ENCODE measurements around the gene DOCK8. TPM values are rescaled to one million over a fixed set of nuclear protein-coding genes. Genes with fewer than 3 reads are reported as not detected.
"Not testable (repeated sequence)": the region's sequence is repeated elsewhere in the genome, so short reads cannot be mapped to it uniquely, and the experiment has no call there.

The DOCK8 gene
- total RNA-seq, 1 donor from 2014 or later = 8.7 TPM

- no peak for DNase-seq (ENCODE audit: low spot score)
Measured at GRCh38 chr9:224582-225520, 10.2 kb downstream of the DOCK8 start.

- DNase-seq (ENCODE audit: low spot score) = no peak
Measured at GRCh38 chr9:227860-228259, 13.2 kb downstream of the DOCK8 start.

- no peak for DNase-seq (ENCODE audit: low spot score)
Measured at GRCh38 chr9:228929-229695, 14.4 kb downstream of the DOCK8 start.

DNA sequence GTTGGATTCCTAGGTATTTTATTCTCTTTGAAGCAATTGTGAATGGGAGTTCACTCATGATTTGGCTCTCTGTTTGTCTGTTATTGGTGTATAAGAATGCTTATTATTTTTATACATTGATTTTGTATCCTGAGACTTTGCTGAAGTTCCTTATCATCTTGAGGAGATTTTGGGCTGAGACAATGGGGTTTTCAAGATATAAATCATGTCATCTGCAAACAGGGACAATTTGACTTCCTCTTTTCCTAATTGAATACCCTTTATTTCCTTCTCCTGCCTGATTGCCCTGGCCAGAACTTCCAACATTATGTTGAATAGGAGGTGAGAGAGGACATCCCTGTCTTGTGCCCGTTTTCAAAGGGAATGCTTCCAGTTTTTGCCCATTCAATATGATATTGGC, 17.0 kb downstream of the DOCK8 start:
- not testable (repeated sequence) for DNase-seq (ENCODE audit: low spot score)

DNA sequence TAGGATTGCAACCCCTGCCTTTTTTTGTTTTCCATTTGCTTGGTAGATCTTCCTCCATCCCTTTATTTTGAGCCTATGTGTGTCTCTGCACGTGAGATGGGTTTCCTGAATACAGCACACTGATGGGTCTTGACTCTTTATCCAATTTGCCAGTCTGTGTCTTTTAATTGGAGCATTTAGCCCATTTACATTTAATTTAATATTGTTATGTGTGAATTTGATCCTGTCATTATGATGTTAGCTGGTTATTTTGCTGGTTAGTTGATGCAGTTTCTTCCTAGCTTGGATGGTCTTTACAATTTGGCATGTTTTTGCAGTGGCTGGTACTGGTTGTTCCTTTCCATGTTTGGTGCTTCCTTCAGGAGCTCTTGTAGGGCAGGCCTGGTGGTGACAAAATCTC, 19.0 kb downstream of the DOCK8 start:
- DNase-seq (ENCODE audit: low spot score) = not testable (repeated sequence)

DNA sequence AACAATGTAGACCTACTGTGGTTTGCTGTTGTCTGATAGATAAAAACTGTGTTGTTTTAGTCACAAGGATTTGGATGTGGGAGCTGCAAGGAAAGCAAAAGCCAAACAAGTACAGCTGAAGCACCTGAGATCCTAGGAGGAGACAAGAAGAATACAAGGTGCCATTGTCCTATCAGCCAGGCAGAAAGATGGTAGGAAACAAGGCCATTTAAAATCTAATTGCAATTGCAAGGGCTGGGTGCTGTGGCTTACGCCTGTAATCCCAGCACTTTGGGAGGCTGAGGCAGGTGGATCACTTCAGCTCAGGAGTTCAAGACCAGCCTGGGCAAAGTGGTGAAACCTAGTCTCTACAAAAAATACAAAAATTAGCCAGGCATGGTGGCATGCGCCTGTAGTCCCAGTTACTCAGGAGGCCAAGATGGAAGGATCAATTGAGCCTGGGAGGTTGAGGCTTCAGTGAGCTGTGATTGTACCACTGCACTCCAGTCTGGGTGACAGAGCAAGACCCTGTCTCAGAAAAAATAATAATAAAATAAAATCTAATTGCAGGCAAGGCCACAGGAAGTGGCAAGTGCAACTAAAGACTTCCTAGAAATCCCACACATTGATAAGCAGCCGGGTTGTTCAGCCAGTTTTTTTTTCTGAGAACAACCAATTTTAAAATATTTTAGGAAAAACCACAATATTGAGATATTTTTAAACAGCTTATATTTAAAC, 22.6 kb downstream of the DOCK8 start:
- no peak for DNase-seq (ENCODE audit: low spot score)

DNA sequence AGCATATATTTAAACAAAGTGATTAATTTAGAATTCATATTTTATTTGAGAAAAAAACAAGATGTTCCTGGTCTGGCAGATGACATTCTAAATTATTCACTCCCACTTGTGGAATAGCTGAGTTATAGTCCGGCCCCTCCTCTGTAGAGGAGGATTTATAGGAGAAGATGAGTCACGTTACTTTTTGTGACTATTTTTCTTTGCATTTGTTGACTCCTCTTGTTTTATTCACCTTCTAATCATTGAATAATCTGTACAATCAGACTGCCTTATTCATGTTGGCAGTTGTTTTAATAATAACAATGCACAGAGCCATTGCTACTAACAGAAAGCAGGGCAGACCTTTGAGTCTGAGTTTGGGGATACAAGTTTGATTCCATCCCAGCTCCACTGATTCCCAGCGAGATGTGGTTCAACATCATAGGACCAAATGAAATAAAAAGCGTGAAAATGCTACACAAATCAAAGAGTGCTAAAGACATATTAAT, 23.2 kb downstream of the DOCK8 start:
- DNase-seq (ENCODE audit: low spot score) = no peak

DNA sequence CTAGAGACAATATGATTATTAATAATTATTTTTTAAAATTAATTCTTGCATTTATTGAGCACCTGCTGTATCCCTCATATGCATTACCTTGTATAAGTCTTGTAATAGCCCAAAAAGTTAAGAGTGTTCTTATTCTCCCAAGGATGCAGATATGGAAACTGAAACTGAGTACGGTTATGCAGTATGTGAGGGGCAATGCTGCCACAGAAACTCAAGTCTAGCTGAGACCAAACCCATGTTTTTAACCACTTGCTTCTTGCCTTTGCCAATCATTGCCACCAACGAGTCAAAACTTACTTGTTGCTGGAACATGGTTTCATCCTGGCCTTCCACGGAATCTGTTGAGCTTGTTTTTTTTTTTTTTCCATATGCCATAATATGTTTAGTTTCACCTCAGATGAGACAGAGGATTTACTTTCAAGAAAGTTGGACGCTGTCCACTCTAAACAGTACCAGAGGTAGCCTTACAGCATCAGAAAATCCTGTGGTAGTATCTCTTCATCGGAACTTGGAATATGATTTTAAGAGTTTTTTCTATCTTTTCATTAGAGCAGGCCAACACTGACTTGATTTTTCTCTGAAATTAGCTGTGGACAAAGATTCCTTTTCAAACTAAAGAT, 27.9 kb downstream of the DOCK8 start:
- no peak for DNase-seq (ENCODE audit: low spot score)

DNA sequence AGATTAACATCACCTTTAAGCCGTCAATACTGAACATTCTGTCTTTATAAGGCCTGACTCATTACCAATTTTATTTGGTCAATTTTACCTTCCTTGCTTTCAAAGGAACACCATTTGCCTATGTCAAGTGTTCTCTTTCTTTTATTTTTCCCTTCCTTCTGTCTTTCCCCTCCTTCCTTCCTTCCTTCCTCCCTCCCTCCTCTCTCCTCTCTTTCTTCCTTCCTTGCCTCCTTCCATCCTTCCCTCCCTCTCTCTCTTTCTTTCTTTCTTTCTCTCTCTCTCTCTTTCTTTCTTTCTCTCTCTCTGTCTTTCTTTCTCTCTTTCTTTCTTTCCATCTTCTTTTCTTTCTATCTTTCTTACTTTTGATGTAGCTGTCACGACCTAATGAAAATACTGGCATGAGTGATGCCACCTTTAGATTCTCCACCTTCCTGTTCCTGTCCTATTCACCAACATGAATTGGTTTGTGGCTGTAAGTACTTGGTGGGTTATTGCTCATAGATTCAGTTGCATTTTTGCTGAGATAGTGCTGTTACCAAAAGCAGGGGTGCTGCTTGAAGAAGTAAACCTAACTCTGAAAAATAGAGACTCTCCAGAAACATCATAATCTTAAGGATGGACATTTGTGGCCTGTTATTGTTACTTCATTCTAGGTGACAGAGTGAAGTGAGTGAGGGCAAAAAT, 33.8 kb downstream of the DOCK8 start:
- DNase-seq (ENCODE audit: low spot score) = no peak

DNA sequence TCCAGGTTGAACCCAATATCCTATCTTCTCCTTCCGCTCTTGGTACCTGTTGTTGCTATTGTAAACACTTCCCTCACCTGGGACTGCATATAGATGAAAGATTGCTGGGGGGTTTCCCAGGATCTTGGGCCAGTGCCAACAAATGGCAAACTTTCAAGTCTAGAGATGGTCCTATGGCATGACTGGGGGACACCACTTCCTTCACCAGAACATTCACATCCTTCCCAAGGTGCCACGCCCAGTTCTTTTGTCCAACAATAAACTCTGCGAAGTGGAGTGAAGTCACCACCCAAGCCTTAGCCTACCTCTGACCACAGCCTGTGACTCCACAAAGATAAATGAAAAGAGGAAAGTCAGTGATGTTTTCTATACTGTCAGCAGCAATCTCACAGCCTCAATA, 34.4 kb downstream of the DOCK8 start:
- no peak for DNase-seq (ENCODE audit: low spot score)

GRCh38 chr9:250039-250438, 35.4 kb downstream of the DOCK8 start:
- DNase-seq (ENCODE audit: low spot score) = no peak

GRCh38 chr9:250625-251024, 36.0 kb downstream of the DOCK8 start:
- DNase-seq (ENCODE audit: low spot score) = no peak

DNA sequence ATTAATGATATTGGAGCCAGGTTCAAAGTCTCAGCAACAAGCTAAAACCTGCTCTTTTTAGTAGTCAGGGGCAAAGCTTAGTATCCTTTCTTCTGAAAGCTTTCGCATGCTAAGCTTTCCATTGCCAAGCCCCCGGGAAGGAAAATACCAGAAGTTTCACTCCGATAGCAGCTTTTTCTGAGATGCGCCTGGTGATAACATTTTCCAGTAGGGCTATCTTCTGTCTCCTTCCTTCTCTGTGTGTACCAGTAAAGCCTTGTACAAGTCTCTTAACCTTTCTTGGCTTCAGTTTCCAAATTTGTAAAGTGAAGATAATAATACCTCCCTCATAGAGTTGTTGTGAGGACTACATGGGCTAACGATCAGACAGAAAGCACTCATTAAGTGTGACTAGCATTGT, 36.7 kb downstream of the DOCK8 start:
- DNase-seq (ENCODE audit: low spot score) = no peak

DNA sequence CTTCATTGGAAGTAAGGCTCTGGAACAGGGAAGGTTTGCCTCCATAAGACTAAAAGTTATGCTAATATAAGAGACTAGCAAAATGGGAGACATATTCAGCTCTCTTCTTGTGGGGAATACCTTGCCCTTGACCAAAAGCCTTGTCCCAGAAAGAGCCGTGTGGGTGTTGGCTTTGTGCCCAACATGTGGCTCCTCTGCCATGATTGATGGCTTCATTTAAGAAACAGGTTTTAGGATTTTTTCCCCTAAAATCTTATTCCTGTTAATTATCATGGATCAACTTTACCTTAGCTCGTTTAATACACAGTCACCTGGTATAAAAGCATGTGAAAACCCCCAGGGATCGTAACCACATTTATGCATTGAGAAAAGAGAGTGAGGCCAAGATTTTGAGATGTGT, 38.9 kb downstream of the DOCK8 start:
- DNase-seq (ENCODE audit: low spot score) = no peak

DNA sequence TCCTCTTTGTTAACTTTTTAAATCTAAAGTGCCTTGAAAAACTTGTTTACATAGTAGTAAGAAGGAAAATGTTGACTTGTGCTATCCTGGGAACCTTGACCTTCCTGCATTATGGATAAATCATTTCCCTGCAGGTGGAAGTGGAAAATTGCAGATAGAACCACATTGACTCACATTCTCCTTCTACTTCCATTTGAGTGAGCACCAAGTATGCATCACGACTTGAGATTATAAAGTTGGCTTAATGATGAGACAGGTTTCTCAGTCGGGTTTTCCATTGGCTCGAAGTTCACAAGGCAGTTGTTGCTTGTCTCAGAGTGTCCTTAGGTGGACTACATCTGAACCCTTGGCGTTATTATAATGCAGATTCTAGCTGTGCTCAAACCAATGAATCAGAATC, 39.9 kb downstream of the DOCK8 start:
- no peak for DNase-seq (ENCODE audit: low spot score)

GRCh38 chr9:257957-258356, 43.3 kb downstream of the DOCK8 start:
- peak; percentile 15 for DNase-seq (ENCODE audit: low spot score)

DNA sequence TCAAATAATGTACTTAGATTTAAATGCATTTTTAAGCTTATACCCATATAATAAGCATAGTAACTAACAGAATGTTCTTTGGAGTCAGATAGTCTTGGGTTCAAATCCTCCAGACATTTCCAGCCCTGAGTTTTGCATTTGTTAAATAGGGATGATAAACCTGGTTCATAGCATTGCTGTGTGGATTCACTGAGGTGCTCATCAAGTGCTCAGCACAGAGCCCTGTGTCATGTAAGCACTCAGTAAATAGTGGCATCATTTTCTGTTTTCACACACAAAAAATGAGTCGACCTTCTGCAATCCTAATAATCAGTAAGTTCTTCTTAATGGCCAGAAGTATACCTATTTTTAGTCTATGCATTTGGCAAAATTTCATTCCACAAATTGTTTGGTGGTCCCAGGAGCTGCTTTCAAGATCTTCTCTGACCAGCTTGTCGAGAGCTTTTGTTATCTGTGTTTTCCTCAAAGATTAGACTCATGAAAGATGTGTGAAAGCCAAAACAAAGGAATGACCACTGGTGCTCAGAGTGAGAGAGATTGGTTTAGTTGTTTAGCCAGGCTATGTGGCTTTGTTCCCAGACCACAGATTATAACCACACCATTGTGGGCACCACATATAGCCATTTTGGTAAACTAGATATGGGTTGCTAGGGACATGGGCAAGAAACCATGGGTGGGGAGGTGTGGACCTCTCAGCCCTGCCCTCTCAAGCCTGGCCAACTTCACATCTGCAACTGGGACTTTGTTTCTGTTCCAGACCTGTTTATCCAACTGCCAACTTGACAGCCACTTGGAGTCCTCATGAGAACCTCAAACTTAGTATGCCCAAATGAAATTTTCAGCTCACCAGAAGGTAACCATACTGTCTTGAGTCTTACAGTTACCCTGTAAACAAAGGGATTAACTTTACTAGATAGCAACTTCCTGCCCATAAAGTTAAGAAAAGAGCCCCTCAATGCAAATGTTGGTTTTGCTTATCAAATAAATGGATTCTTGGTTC, 45.0 kb downstream of the DOCK8 start:
- no peak for DNase-seq (ENCODE audit: low spot score)

DNA sequence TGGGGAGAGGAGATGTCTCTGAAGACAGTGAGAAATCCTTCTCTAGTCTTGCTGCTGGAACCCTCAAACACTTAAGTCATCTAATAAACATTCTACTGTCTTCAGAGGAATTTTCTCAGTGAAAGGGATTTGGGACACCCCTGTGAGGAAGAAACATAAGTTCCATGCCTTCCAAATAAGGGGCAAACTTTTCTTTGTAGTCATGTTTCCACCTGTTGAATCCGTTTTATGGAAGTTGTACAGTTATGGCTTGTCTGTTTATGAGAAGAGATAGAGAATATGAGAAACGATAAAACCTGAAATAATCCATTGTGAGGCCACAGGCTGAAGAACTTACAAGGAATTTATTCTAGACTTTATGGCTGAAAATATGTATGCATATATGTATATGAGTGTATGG, 49.6 kb downstream of the DOCK8 start:
- no peak for DNase-seq (ENCODE audit: low spot score)

DNA sequence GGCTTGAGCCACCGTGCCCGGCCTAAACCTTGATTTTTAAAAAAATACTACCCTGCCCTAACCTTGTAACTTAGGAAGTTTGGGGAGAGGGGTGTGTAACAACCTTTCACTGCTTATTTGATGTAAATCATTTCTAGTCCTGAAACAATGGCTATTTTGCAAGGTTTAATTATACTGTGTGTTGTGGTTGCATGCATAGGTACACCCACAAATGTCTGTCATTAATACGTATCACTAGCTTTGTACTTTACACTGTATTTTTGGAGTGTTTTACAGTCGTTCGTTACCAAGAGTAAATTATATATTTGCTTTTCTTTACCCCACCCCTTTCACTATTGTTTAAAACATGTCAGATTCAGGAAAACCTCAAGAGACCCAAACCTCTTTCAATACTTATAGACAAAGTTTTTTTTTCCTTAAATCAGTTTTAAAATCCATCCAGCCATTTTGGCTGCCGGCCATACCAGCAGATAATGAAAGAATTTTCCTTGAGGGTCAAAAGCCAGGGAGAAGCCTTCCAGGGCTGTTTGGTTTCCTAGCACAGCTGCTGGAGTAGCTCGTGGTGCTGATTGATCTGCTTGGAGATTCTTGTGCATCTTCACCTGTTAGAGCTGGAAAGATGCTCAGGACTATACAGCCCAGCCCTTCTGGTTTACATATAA, 50.7 kb downstream of the DOCK8 start:
- DNase-seq (ENCODE audit: low spot score) = peak; percentile 13

Data from umbilical cord (tissue), 2 donors.